WTC11 (cell line): ENCODE results near the gene GPATCH3. TPM values are rescaled to one million over a fixed set of nuclear protein-coding genes. Genes with fewer than 3 reads are reported as not detected.

Experiments
- ATAC-seq: fragments of 200-7000 bp; cut with Tn5 transposase; 2 replicates; pipeline ENCODE4 v1.10.0; 2021; ENCODE audit warnings: mild to moderate bottlenecking, moderate library complexity
- CTCF ChIA-PET: fragments of 300-600 bp; sonication (Branson Sonifier 250); formaldehyde crosslinking; loops from one replicate; lab custom pipeline; 2021; ENCODE audit warnings: antibody characterized with exemption; lab: Charles Lee
- POLR2A ChIA-PET: fragments of 350-600 bp; sonication (Branson Sonifier 250); formaldehyde crosslinking; loops from one replicate; lab custom pipeline; 2021; ENCODE audit warnings: antibody characterized with exemption; lab: Charles Lee
- DNase-seq: peaks from one replicate; pipeline ENCODE4 v3.0.0; 2021; ENCODE audit warnings: low spot score
- H3K27ac Mint-ChIP-seq: 2 replicates; pipeline ENCODE4 v1.8.0; 2021; ENCODE audit warnings: mixed read lengths
- H3K27me3 Mint-ChIP-seq: 2 replicates; pipeline ENCODE4 v1.8.0; 2021; ENCODE audit warnings: low read depth, mild to moderate bottlenecking, moderate library complexity, mixed read lengths
- H3K36me3 Mint-ChIP-seq: 2 replicates; pipeline ENCODE4 v1.8.0; 2021; ENCODE audit warnings: mixed read lengths
- H3K4me1 Mint-ChIP-seq: 2 replicates; pipeline ENCODE4 v1.8.0; 2022; ENCODE audit warnings: mixed read lengths
- H3K4me3 Mint-ChIP-seq: 2 replicates; pipeline ENCODE4 v1.8.0; 2021; ENCODE audit warnings: mild to moderate bottlenecking, moderate library complexity, mixed read lengths
- H3K9me3 Mint-ChIP-seq: 2 replicates; pipeline ENCODE4 v1.8.0; 2021; ENCODE audit warnings: mixed read lengths
- ATF1 ChIP-seq: sonication (generic); formaldehyde crosslinking; IDR thresholded peaks from 2 replicates; pipeline ENCODE4 v1.8.1; 2023; ENCODE audit warnings: mild to moderate bottlenecking, moderate library complexity, missing genetic modification reagents
- CBFB ChIP-seq: sonication (generic); formaldehyde crosslinking; IDR thresholded peaks from 2 replicates; pipeline ENCODE4 v1.8.1; 2022; ENCODE audit warnings: mild to moderate bottlenecking, low read depth, missing genetic modification reagents
- ETV6 ChIP-seq: sonication (generic); formaldehyde crosslinking; IDR thresholded peaks from 2 replicates; pipeline ENCODE4 v1.8.1; 2022; ENCODE audit warnings: mild to moderate bottlenecking, missing genetic modification reagents
- FOXP1 ChIP-seq: sonication (generic); formaldehyde crosslinking; IDR thresholded peaks from 2 replicates; pipeline ENCODE4 v1.8.0; 2022; ENCODE audit warnings: missing genetic modification reagents, mild to moderate bottlenecking, moderate library complexity, borderline replicate concordance
- GTF2I ChIP-seq: fragments of 250-450 bp; sonication (Bioruptor Pico); conservative IDR thresholded peaks from 2 replicates; pipeline ENCODE4 v1.4.0; 2021; ENCODE audit warnings: mild to moderate bottlenecking
- total RNA-seq: library from RNA; stranded (reverse); gene quantifications from 3 replicates; pipeline ENCODE4 v1.2.3, GENCODE V29; 2021
- TF ChIP-seq, protein P1 (sequence below): sonication (generic); formaldehyde crosslinking; IDR thresholded peaks from 2 replicates; pipeline ENCODE4 v1.8.1; 2023; ENCODE audit warnings: mild to moderate bottlenecking, missing genetic modification reagents
- TF ChIP-seq, protein P2 (sequence below): sonication (generic); formaldehyde crosslinking; IDR thresholded peaks from 2 replicates; pipeline ENCODE4 v1.8.1; 2023; ENCODE audit warnings: mild to moderate bottlenecking, missing genetic modification reagents, moderate library complexity
- TF ChIP-seq, protein P3 (sequence below): sonication (generic); formaldehyde crosslinking; IDR thresholded peaks from 2 replicates; pipeline ENCODE4 v1.8.0; 2022; ENCODE audit warnings: mild to moderate bottlenecking, missing genetic modification reagents
- TF ChIP-seq, protein P4 (sequence below): fragments of 250-450 bp; sonication (Bioruptor Pico); IDR thresholded peaks from 2 replicates; pipeline ENCODE4 v2.1.2; 2022; ENCODE audit warnings: mild to moderate bottlenecking, moderate library complexity
- TF ChIP-seq, protein P5 (sequence below): sonication (generic); formaldehyde crosslinking; IDR thresholded peaks from 2 replicates; pipeline ENCODE4 v1.8.1; 2022; ENCODE audit warnings: low read depth, mild to moderate bottlenecking, moderate library complexity, missing genetic modification reagents, borderline replicate concordance
- TF ChIP-seq, protein P6 (sequence below): sonication (generic); formaldehyde crosslinking; conservative IDR thresholded peaks from 2 replicates; pipeline ENCODE4 v1.8.1; 2023; ENCODE audit warnings: mild to moderate bottlenecking, low read depth, missing genetic modification reagents, moderate library complexity
- TF ChIP-seq, protein P7 (sequence below): sonication (generic); formaldehyde crosslinking; IDR thresholded peaks from 2 replicates; pipeline ENCODE4 v1.8.0; 2023; ENCODE audit warnings: missing genetic modification reagents, mild to moderate bottlenecking, borderline replicate concordance

The GPATCH3 gene
- total RNA-seq, 1 experiment from 2014 or later, result 19.2 TPM

DNA sequence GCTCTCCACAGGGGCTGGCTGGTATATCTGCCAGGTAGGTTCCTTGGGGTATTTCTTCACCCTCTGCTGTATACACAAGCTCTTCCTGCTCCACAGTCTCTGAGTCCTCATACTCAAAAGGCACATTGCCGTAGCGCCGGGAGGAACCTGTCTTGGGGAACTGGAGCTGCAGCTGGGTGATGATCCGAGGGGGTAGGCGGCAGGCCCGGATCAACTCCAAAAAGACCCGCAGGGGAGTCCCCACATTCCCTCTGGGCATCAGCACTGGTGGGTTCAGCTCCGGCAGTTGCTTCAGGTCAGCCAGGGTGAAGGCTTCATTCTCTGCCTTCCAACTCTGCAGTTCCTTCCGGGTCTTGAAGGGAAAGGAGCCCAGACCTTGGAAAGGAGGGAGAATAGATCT lies 2.9 kb downstream of the GPATCH3 start:
- ChIA-PET CTCF (no interaction called here), POLR2A (no interaction called here)
- H3K4me1 Mint-ChIP-seq, result peaks cover 11% of the 10 kb centered on the region
- DNase-seq, result no peak
- H3K9me3 Mint-ChIP-seq, result no peaks in the 10 kb centered on the region
- peaks cover 28% of the 10 kb centered on the region for H3K36me3 Mint-ChIP-seq
- TF ChIP-seq ETV6 (CRISPR knock-in tag), result no peak
- TF ChIP-seq, protein P1, sequence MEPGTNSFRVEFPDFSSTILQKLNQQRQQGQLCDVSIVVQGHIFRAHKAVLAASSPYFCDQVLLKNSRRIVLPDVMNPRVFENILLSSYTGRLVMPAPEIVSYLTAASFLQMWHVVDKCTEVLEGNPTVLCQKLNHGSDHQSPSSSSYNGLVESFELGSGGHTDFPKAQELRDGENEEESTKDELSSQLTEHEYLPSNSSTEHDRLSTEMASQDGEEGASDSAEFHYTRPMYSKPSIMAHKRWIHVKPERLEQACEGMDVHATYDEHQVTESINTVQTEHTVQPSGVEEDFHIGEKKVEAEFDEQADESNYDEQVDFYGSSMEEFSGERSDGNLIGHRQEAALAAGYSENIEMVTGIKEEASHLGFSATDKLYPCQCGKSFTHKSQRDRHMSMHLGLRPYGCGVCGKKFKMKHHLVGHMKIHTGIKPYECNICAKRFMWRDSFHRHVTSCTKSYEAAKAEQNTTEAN (CRISPR knock-in tag), result no peak
- TF ChIP-seq, protein P2, sequence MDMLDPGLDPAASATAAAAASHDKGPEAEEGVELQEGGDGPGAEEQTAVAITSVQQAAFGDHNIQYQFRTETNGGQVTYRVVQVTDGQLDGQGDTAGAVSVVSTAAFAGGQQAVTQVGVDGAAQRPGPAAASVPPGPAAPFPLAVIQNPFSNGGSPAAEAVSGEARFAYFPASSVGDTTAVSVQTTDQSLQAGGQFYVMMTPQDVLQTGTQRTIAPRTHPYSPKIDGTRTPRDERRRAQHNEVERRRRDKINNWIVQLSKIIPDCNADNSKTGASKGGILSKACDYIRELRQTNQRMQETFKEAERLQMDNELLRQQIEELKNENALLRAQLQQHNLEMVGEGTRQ, result no peak
- no peak for TF ChIP-seq CBFB (CRISPR knock-in tag)
- no peaks in the 10 kb centered on the region for H3K27me3 Mint-ChIP-seq
- no peak for ATAC-seq
- H3K27ac Mint-ChIP-seq, result no peak overlapping the region
- H3K4me3 Mint-ChIP-seq, result no peak overlapping the region

DNA sequence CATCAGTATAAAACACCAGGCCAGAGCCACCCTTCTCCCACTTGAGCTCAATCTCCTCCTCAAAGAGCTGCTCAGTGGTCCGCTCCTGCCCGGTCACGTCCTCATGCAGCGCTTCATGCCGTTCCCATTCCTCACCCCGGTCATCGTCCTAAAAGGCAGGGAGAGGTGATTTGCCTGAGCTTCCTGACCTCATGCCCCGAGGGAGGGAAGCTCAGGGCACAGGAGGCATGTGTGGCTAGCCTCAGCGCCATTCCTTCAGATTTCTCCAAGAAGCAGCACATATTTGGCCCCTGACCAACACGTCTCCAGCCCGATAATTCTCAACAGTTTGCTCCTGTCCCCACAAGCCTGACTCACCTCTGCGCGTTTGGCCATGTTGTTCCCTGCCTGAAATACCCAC lies 6.0 kb downstream of the GPATCH3 start:
- CTCF ChIA-PET, result interaction anchor here (0.5 kb wide), 1 partner anchor 10 kb away, joined by 3 read pairs; no protein-coding TSS in a partner anchor
- no peak overlapping the region for H3K4me3 Mint-ChIP-seq
- peaks cover 31% of the 10 kb centered on the region for H3K36me3 Mint-ChIP-seq

DNA sequence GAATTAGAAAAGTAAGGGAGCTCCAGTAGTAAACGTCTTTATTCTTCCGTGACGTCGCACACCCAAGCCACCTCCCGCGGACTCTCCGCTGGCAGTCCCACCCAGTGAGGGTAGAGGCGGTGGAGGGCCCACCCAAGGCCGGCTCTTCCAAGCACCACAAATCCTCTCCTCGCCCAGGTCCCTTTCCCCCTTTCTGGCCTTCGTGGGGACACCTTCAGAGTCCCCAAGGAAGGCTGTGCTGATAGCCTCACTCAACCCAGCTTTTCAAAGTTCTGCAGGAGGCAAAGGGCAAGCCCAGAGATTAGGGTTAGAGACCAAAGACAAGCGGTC lies 9.8 kb downstream of the GPATCH3 start:
- TF ChIP-seq, protein P3, sequence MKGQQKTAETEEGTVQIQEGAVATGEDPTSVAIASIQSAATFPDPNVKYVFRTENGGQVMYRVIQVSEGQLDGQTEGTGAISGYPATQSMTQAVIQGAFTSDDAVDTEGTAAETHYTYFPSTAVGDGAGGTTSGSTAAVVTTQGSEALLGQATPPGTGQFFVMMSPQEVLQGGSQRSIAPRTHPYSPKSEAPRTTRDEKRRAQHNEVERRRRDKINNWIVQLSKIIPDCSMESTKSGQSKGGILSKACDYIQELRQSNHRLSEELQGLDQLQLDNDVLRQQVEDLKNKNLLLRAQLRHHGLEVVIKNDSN (CRISPR knock-in tag), result no peak
- TF ChIP-seq, protein P4, sequence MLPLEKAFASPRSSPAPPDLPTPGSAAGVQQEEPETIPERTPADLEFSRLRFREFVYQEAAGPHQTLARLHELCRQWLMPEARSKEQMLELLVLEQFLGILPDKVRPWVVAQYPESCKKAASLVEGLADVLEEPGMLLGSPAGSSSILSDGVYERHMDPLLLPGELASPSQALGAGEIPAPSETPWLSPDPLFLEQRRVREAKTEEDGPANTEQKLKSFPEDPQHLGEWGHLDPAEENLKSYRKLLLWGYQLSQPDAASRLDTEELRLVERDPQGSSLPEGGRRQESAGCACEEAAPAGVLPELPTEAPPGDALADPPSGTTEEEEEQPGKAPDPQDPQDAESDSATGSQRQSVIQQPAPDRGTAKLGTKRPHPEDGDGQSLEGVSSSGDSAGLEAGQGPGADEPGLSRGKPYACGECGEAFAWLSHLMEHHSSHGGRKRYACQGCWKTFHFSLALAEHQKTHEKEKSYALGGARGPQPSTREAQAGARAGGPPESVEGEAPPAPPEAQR, result no peak
- TF ChIP-seq, protein P5, sequence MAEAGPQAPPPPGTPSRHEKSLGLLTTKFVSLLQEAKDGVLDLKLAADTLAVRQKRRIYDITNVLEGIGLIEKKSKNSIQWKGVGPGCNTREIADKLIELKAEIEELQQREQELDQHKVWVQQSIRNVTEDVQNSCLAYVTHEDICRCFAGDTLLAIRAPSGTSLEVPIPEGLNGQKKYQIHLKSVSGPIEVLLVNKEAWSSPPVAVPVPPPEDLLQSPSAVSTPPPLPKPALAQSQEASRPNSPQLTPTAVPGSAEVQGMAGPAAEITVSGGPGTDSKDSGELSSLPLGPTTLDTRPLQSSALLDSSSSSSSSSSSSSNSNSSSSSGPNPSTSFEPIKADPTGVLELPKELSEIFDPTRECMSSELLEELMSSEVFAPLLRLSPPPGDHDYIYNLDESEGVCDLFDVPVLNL (CRISPR knock-in tag), result no peak
- TF ChIP-seq, protein P6, sequence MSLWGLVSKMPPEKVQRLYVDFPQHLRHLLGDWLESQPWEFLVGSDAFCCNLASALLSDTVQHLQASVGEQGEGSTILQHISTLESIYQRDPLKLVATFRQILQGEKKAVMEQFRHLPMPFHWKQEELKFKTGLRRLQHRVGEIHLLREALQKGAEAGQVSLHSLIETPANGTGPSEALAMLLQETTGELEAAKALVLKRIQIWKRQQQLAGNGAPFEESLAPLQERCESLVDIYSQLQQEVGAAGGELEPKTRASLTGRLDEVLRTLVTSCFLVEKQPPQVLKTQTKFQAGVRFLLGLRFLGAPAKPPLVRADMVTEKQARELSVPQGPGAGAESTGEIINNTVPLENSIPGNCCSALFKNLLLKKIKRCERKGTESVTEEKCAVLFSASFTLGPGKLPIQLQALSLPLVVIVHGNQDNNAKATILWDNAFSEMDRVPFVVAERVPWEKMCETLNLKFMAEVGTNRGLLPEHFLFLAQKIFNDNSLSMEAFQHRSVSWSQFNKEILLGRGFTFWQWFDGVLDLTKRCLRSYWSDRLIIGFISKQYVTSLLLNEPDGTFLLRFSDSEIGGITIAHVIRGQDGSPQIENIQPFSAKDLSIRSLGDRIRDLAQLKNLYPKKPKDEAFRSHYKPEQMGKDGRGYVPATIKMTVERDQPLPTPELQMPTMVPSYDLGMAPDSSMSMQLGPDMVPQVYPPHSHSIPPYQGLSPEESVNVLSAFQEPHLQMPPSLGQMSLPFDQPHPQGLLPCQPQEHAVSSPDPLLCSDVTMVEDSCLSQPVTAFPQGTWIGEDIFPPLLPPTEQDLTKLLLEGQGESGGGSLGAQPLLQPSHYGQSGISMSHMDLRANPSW (CRISPR knock-in tag), result no peak
- TF ChIP-seq ATF1, result no peak
- TF ChIP-seq FOXP1 (CRISPR knock-in tag), result no peak
- TF ChIP-seq, protein P7, sequence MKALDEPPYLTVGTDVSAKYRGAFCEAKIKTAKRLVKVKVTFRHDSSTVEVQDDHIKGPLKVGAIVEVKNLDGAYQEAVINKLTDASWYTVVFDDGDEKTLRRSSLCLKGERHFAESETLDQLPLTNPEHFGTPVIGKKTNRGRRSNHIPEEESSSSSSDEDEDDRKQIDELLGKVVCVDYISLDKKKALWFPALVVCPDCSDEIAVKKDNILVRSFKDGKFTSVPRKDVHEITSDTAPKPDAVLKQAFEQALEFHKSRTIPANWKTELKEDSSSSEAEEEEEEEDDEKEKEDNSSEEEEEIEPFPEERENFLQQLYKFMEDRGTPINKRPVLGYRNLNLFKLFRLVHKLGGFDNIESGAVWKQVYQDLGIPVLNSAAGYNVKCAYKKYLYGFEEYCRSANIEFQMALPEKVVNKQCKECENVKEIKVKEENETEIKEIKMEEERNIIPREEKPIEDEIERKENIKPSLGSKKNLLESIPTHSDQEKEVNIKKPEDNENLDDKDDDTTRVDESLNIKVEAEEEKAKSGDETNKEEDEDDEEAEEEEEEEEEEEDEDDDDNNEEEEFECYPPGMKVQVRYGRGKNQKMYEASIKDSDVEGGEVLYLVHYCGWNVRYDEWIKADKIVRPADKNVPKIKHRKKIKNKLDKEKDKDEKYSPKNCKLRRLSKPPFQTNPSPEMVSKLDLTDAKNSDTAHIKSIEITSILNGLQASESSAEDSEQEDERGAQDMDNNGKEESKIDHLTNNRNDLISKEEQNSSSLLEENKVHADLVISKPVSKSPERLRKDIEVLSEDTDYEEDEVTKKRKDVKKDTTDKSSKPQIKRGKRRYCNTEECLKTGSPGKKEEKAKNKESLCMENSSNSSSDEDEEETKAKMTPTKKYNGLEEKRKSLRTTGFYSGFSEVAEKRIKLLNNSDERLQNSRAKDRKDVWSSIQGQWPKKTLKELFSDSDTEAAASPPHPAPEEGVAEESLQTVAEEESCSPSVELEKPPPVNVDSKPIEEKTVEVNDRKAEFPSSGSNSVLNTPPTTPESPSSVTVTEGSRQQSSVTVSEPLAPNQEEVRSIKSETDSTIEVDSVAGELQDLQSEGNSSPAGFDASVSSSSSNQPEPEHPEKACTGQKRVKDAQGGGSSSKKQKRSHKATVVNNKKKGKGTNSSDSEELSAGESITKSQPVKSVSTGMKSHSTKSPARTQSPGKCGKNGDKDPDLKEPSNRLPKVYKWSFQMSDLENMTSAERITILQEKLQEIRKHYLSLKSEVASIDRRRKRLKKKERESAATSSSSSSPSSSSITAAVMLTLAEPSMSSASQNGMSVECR (CRISPR knock-in tag), result no peak
- peaks cover 8% of the 10 kb centered on the region for H3K4me1 Mint-ChIP-seq
- no peaks in the 10 kb centered on the region for H3K27me3 Mint-ChIP-seq
- CTCF ChIA-PET, result interaction anchor here (0.6 to 2.1 kb wide), 10 partner anchors 10 to 352 kb away, joined by 3 to 11 read pairs (median 4); partner anchors contain the start of genes GPATCH3 and NR0B2
- POLR2A ChIA-PET, result interaction anchor here (0.7 to 1.8 kb wide), 4 partner anchors 10 to 117 kb away, joined by 3 to 15 read pairs (median 8); partner anchors contain the start of gene GPATCH3
- H3K9me3 Mint-ChIP-seq, result no peaks in the 10 kb centered on the region
- peak overlapping the region; percentile 97 for H3K4me3 Mint-ChIP-seq
- H3K27ac Mint-ChIP-seq, result peak overlapping the region; percentile 87
- ATAC-seq, result peak; percentile 54
- peaks cover 42% of the 10 kb centered on the region for H3K36me3 Mint-ChIP-seq
- no peak for DNase-seq

More for the DNA sequence above, 6.0 kb downstream of the GPATCH3 start:
- DNase-seq, result no peak
- Mint-ChIP-seq H3K27ac (no peak overlapping the region), H3K9me3 (no peaks in the 10 kb centered on the region), H3K27me3 (no peaks in the 10 kb centered on the region)
- POLR2A ChIA-PET, result no interaction called here
- no peak for ATAC-seq
- no peak for TF ChIP-seq GTF2I
- TF ChIP-seq, all 79 proteins: peak for 0
- peaks cover 9% of the 10 kb centered on the region for H3K4me1 Mint-ChIP-seq
